OCI-LY3 (cell line): ENCODE measurements around the gene WDR70.

ENCODE experiments used
- EZH2phosphoT487 ChIP-seq: fragments of 200-600 bp; shearing (Covaris generic); IDR thresholded peaks from 2 replicates; pipeline ENCODE4 v1.6.1; 2018; ENCODE audit warnings: antibody characterized with exemption, mixed run types, low read depth
- TF ChIP-seq, protein P1 (sequence below): fragments of 200-600, 300-600 bp; sonication (generic); IDR thresholded peaks from 2 replicates; pipeline ENCODE4 v1.5.1; 2014; ENCODE audit warnings: antibody characterized with exemption, low read length, low read depth

DNA sequence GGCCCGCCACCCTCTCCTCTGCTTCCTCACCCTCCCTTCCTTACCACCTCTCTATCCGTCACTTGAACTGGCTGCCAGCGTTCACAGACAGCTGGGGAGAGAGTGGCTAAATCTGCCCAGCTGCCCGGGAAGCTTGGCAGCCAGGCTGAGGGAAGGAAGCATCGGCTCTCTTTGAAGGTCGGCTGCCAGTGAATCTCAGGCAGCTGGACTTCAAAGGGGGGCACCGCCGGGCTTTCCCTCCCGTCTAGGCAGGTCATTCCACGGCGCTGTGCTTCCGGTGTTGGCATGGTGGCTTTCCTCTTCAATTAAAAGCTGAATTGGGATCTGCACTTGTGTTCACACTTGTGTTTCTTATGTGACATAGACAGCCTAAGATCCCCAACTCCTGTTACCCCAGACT, 286.8 kb downstream of the WDR70 start:
- TF ChIP-seq, protein P1, sequence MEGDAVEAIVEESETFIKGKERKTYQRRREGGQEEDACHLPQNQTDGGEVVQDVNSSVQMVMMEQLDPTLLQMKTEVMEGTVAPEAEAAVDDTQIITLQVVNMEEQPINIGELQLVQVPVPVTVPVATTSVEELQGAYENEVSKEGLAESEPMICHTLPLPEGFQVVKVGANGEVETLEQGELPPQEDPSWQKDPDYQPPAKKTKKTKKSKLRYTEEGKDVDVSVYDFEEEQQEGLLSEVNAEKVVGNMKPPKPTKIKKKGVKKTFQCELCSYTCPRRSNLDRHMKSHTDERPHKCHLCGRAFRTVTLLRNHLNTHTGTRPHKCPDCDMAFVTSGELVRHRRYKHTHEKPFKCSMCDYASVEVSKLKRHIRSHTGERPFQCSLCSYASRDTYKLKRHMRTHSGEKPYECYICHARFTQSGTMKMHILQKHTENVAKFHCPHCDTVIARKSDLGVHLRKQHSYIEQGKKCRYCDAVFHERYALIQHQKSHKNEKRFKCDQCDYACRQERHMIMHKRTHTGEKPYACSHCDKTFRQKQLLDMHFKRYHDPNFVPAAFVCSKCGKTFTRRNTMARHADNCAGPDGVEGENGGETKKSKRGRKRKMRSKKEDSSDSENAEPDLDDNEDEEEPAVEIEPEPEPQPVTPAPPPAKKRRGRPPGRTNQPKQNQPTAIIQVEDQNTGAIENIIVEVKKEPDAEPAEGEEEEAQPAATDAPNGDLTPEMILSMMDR = no peak
- no peak for TF ChIP-seq EZH2phosphoT487
